GM12865 (cell line): Measurements from ENCODE around the gene RAD50.

Experiments used
- DNase-seq: peaks from one replicate; pipeline ENCODE4 v3.0.0; 2010; ENCODE audit warnings: low read depth
- H3K4me3 ChIP-seq: 2 replicates; pipeline ENCODE4 v1.5.1; 2011; ENCODE audit warnings: mild to moderate bottlenecking, low read depth, low read length, control low read depth
- TF ChIP-seq, protein P1 (sequence below): IDR thresholded peaks from 2 replicates; pipeline ENCODE4 v1.5.1; 2011; ENCODE audit warnings: low read length, control low read depth, low read depth, inconsistent platforms; ENCODE audit not compliant: insufficient read depth; ENCODE audit errors: missing control alignments

RAD50 gene

GRCh38 chr5:132591145-132591544 is 34.4 kb downstream of the RAD50 start:
- peak; percentile 41 for DNase-seq
- TF ChIP-seq, protein P1, sequence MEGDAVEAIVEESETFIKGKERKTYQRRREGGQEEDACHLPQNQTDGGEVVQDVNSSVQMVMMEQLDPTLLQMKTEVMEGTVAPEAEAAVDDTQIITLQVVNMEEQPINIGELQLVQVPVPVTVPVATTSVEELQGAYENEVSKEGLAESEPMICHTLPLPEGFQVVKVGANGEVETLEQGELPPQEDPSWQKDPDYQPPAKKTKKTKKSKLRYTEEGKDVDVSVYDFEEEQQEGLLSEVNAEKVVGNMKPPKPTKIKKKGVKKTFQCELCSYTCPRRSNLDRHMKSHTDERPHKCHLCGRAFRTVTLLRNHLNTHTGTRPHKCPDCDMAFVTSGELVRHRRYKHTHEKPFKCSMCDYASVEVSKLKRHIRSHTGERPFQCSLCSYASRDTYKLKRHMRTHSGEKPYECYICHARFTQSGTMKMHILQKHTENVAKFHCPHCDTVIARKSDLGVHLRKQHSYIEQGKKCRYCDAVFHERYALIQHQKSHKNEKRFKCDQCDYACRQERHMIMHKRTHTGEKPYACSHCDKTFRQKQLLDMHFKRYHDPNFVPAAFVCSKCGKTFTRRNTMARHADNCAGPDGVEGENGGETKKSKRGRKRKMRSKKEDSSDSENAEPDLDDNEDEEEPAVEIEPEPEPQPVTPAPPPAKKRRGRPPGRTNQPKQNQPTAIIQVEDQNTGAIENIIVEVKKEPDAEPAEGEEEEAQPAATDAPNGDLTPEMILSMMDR = peak; percentile 8
- no peak overlapping the region for H3K4me3 ChIP-seq

DNA sequence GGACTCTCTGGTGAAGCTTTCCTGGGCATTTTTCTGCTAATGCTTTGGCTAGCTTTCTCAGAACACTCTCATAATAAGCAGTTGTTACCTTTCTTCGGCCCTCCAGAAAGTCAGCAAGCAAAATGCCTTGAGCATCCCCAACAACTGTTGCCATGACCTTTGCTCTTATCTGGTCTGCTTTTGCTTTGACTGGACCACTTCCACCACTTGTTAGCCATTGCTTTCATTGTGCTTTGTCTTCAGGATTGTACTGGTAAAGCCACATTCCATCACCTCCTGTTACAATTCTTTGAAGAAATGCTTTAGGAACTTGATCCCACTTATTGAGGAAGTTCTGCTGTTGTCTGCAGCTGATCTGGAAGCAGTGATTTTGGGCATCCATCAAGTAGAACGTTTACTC is 35.7 kb downstream of the RAD50 start:
- DNase-seq = no peak
- TF ChIP-seq, protein P1 = no peak
- H3K4me3 ChIP-seq = no peak overlapping the region

DNA sequence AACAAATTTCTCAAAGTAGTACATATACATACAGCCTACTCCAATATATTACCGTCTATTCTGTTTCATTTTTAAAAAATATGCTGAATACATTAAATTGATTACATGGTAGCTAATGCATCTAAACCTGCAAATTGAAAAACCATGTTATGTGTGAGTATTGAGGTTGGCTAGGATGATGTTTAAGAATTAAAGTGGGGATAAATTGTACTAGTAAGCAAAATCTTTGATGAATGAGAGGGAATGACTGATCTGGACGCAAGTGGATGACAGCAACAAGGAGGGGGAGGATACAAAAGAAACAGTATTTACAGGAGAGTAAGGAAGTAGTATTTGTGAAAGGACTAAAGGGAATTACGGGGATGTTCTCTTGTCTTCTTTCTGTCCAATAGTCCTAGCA is 37.4 kb downstream of the RAD50 start:
- TF ChIP-seq, protein P1 = no peak
- H3K4me3 ChIP-seq = no peak overlapping the region
- no peak for DNase-seq

GRCh38 chr5:132595624-132596023 is 38.8 kb downstream of the RAD50 start:
- TF ChIP-seq, protein P1 = no peak
- DNase-seq = no peak
- no peak overlapping the region for H3K4me3 ChIP-seq

- H3K4me3 ChIP-seq = no peak overlapping the region
- TF ChIP-seq, protein P1 = no peak
- DNase-seq = no peak
Measured at GRCh38 chr5:132601071-132601728, 44.4 kb downstream of the RAD50 start.

GRCh38 chr5:132607095-132607494 is 50.3 kb downstream of the RAD50 start:
- no peak for DNase-seq
- no peak overlapping the region for H3K4me3 ChIP-seq
- TF ChIP-seq, protein P1 = no peak

DNA sequence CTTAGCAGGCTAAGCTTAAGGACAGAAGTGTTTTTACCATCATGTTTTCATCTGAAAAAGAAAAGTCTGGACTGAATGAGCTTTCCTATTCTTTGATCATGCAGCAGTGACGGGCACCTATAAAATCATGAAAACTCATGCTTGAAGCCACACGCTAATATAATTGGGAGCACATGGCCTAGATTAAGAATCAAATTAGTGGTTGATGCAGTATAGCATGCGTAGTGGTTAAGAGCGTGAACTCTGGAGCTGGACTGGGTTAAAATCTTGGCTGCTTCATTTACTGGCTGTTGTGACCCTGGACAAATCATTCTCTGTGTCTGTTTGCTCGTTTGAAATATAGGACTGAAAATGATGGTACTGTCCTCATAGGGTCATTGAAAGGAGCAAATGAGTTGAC is 51.3 kb downstream of the RAD50 start:
- H3K4me3 ChIP-seq = no peak overlapping the region
- DNase-seq = no peak
- TF ChIP-seq, protein P1 = no peak
